Measurements from ENCODE around the gene STK40.

The STK40 gene

DNA sequence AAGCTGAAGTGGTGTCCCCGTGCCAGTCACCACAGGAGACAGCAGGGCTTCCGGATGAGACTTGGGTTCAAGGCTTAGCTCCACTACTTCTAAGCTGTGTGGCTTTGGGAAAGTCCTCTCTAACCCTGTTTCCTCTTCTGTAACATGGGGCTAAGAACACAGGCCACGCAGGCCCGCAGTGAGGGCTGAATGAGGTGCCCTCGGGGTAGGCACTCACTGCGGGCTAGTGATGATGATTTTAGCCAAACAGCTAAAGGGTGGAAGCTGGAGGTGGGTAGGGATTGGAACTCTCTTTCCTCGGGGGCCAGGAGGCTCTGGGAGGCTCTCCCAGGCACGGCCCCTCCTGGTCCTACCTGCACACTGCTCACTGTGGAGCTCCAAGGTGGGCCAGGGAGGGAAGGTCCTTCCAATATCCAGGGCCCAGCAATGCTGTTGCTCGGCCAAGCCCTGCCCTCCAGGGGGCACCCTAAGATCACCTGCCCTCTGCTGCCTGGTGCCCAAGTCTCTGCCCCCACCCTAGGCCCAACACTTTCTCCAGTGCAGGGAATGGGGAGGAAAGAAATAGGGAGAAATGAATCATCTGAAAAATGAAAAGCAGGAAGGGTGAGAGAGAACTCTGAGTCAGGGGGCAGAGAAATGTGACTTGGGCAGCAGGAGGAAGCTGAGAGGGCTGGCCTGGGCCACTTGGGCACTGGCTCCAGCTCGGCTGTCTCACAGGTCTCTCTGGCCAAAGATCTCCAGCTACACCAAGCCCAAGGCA, 43.1 kb downstream of the STK40 start:
- no peak overlapping the region for H2AFZ ChIP-seq (ENCODE audit: low read depth, low read length)
- no peaks in the 10 kb centered on the region for H3K27me3 ChIP-seq (ENCODE audit: insufficient read depth, low read length)
- H3K36me3 ChIP-seq (ENCODE audit: insufficient read depth, low read length), result peaks cover 35% of the 10 kb centered on the region
- H3K4me3 ChIP-seq (ENCODE audit: low read length), result no peak overlapping the region
- H3K9me3 ChIP-seq (ENCODE audit: low read length), result no peaks in the 10 kb centered on the region
- no peaks in the 10 kb centered on the region for H3K4me1 ChIP-seq (ENCODE audit: insufficient read depth, low read length)

GRCh38 chr1:36341626-36342320, 44.0 kb downstream of the STK40 start:
- H3K9me3 ChIP-seq (ENCODE audit: low read length), result no peaks in the 10 kb centered on the region
- H3K4me3 ChIP-seq (ENCODE audit: low read length), result no peak overlapping the region
- peaks cover 28% of the 10 kb centered on the region for H3K36me3 ChIP-seq (ENCODE audit: insufficient read depth, low read length)
- no peaks in the 10 kb centered on the region for H3K27me3 ChIP-seq (ENCODE audit: insufficient read depth, low read length)
- H2AFZ ChIP-seq (ENCODE audit: low read depth, low read length), result no peak overlapping the region
- peaks cover 4% of the 10 kb centered on the region for H3K4me1 ChIP-seq (ENCODE audit: insufficient read depth, low read length)

DNA sequence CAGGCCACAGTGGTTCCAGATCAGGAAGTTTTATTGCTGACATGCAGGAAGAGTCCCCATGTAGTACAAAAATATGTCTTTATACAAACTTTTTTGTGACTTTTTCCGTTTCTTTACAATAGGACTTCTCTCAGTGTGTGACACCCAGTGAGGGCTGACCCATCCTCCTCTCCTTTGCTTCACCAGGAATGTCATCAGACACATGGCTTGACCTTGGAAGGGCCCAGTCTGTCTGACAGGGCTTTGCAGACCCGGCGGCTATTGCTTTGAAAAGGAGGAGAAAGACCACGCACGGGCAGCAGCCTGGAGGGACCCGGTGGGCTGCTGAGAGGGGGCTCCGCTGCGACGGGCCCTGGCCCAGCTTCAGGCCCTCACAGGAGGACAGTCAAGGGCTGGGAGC, 46.1 kb downstream of the STK40 start:
- H2AFZ ChIP-seq (ENCODE audit: low read depth, low read length), result no peak overlapping the region
- no peaks in the 10 kb centered on the region for H3K9me3 ChIP-seq (ENCODE audit: low read length)
- peaks cover 13% of the 10 kb centered on the region for H3K36me3 ChIP-seq (ENCODE audit: insufficient read depth, low read length)
- peaks cover 6% of the 10 kb centered on the region for H3K4me1 ChIP-seq (ENCODE audit: insufficient read depth, low read length)
- H3K4me3 ChIP-seq (ENCODE audit: low read length), result no peak overlapping the region
- no peaks in the 10 kb centered on the region for H3K27me3 ChIP-seq (ENCODE audit: insufficient read depth, low read length)

DNA sequence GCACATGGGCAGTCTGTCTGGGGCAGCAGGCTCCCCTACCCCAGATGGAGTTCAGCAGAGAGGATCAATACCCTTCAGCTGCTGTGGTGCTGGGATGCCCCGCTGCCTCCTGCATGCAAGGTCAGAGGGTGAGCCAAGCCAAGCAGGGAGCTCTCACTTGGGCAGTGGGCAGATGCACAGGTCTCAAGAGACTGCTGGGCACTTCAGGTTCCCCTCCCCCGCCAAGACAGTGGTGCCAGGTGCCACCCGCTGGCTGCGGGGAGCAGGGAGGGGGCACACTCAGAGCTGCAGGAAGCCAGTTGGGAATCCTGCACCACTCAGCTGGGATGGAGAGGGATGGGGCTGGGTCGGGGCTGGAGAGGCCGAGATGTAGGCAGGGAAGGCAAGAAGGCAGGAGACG, 46.5 kb downstream of the STK40 start:
- Histone ChIP-seq H2AFZ (ENCODE audit: low read depth, low read length) (no peak overlapping the region), H3K36me3 (ENCODE audit: insufficient read depth, low read length) (peaks cover 10% of the 10 kb centered on the region), H3K27me3 (ENCODE audit: insufficient read depth, low read length) (no peaks in the 10 kb centered on the region), H3K4me3 (ENCODE audit: low read length) (no peak overlapping the region), H3K9me3 (ENCODE audit: low read length) (no peaks in the 10 kb centered on the region), H3K4me1 (ENCODE audit: insufficient read depth, low read length) (peaks cover 6% of the 10 kb centered on the region)

DNA sequence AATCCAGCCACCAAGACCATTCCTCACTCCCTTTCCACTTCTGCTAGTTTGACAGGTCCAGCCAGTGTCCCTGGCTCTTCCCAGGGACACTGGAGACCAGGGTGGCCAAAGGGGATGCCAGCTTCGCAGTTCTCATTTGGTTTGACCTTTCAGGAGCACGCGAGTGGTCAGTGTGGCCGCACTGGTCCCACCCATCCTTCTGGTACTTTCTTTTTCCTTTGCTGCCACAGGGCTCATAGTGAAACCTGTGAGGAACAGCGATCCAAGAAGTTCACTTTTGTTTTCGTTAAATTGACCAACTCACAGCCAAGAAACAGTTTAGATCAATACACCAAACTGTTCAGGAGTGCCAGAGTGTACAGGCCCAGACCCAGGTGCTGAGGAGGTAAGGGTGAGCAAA, 47.9 kb downstream of the STK40 start:
- H3K4me3 ChIP-seq (ENCODE audit: low read length), result no peak overlapping the region
- H3K36me3 ChIP-seq (ENCODE audit: insufficient read depth, low read length), result no peaks in the 10 kb centered on the region
- H2AFZ ChIP-seq (ENCODE audit: low read depth, low read length), result no peak overlapping the region
- peaks cover 6% of the 10 kb centered on the region for H3K4me1 ChIP-seq (ENCODE audit: insufficient read depth, low read length)
- H3K9me3 ChIP-seq (ENCODE audit: low read length), result no peaks in the 10 kb centered on the region
- no peaks in the 10 kb centered on the region for H3K27me3 ChIP-seq (ENCODE audit: insufficient read depth, low read length)

DNA sequence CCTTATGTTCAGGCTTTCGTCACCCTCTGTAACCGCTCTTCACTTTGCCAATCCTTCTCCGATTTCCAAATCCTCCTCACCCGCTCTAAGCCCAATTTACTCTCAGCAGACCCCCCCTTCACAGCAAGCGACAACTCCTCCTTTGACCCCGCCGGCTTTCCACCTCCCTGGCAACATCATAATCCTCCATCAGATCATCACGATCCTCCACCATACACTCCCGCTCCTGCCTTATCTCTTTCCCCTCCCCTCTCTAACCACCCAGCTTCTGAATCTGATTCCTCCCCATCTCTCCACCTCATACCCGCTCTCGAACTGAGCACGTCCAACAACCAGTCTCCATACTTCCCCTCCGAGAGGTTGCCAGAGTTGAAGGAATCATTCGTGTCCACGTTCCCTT, 54.8 kb downstream of the STK40 start:
- Histone ChIP-seq H2AFZ (ENCODE audit: low read depth, low read length) (no peak overlapping the region), H3K4me1 (ENCODE audit: insufficient read depth, low read length) (no peaks in the 10 kb centered on the region), H3K27me3 (ENCODE audit: insufficient read depth, low read length) (no peaks in the 10 kb centered on the region), H3K9me3 (ENCODE audit: low read length) (no peaks in the 10 kb centered on the region), H3K4me3 (ENCODE audit: low read length) (no peak overlapping the region), H3K36me3 (ENCODE audit: insufficient read depth, low read length) (no peaks in the 10 kb centered on the region)

DNA sequence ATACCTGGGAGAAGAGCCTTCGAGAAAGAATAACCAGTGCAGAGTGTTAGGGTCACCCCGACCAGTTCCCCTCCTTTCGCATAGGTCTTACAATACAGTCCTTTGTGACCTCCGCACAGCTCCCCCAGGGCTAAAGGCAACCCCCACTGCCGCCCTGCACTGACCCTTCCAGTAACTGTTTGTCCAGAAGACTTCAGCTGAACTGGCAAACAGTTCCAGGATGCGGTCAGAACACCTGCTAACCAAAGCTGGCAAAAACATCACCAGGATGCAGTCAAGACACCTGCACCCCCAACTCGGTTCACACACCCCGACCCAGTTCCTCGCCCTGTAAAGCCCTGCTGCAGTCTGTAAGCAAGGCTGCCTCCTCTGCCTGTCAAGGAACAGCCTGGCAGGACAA, 55.9 kb downstream of the STK40 start:
- Histone ChIP-seq H3K36me3 (ENCODE audit: insufficient read depth, low read length) (no peaks in the 10 kb centered on the region), H2AFZ (ENCODE audit: low read depth, low read length) (no peak overlapping the region), H3K27me3 (ENCODE audit: insufficient read depth, low read length) (no peaks in the 10 kb centered on the region), H3K4me1 (ENCODE audit: insufficient read depth, low read length) (no peaks in the 10 kb centered on the region), H3K9me3 (ENCODE audit: low read length) (no peaks in the 10 kb centered on the region), H3K4me3 (ENCODE audit: low read length) (no peak overlapping the region)

- Histone ChIP-seq H3K27me3 (ENCODE audit: insufficient read depth, low read length) (no peaks in the 10 kb centered on the region), H3K4me1 (ENCODE audit: insufficient read depth, low read length) (peaks cover 11% of the 10 kb centered on the region), H3K4me3 (ENCODE audit: low read length) (no peak overlapping the region), H2AFZ (ENCODE audit: low read depth, low read length) (no peak overlapping the region), H3K9me3 (ENCODE audit: low read length) (no peaks in the 10 kb centered on the region), H3K36me3 (ENCODE audit: insufficient read depth, low read length) (no peaks in the 10 kb centered on the region)
These were observed 57.0 kb downstream of the STK40 start for GRCh38 chr1:36328713-36329112.

- H3K4me1 ChIP-seq (ENCODE audit: insufficient read depth, low read length), result peaks cover 13% of the 10 kb centered on the region
- H3K36me3 ChIP-seq (ENCODE audit: insufficient read depth, low read length), result no peaks in the 10 kb centered on the region
- H3K4me3 ChIP-seq (ENCODE audit: low read length), result no peak overlapping the region
- H3K9me3 ChIP-seq (ENCODE audit: low read length), result no peaks in the 10 kb centered on the region
- H2AFZ ChIP-seq (ENCODE audit: low read depth, low read length), result no peak overlapping the region
- no peaks in the 10 kb centered on the region for H3K27me3 ChIP-seq (ENCODE audit: insufficient read depth, low read length)
These were observed 57.6 kb downstream of the STK40 start for GRCh38 chr1:36328088-36328480.

GRCh38 chr1:36327421-36328087, 58.2 kb downstream of the STK40 start:
- Histone ChIP-seq H3K36me3 (ENCODE audit: insufficient read depth, low read length) (no peaks in the 10 kb centered on the region), H2AFZ (ENCODE audit: low read depth, low read length) (no peak overlapping the region), H3K4me1 (ENCODE audit: insufficient read depth, low read length) (peaks cover 15% of the 10 kb centered on the region), H3K27me3 (ENCODE audit: insufficient read depth, low read length) (no peaks in the 10 kb centered on the region), H3K9me3 (ENCODE audit: low read length) (no peaks in the 10 kb centered on the region), H3K4me3 (ENCODE audit: low read length) (no peak overlapping the region)

DNA sequence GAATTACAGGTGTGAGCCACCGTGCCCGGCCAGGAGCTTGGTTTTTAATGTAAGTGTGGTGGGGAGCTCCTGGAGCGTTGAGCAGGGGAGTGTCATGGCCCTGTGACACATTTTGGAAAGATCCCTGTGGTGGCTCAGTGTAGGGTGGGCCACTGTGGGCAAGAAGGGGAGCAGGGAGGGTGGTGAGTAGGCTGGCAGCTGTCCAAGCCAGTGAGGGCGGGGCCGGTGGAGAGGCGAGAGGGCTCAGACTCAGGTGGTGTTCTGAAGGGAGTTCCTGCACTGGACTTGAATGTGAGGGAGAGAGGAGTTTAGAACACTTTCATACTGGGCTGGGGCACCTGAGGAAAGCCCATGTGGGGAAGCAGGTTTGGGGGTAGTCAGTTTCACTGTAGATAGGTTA, 59.2 kb downstream of the STK40 start:
- Histone ChIP-seq H2AFZ (ENCODE audit: low read depth, low read length) (no peak overlapping the region), H3K9me3 (ENCODE audit: low read length) (no peaks in the 10 kb centered on the region), H3K27me3 (ENCODE audit: insufficient read depth, low read length) (no peaks in the 10 kb centered on the region), H3K4me1 (ENCODE audit: insufficient read depth, low read length) (peaks cover 17% of the 10 kb centered on the region), H3K36me3 (ENCODE audit: insufficient read depth, low read length) (peaks cover 5% of the 10 kb centered on the region), H3K4me3 (ENCODE audit: low read length) (no peak overlapping the region)

DNA sequence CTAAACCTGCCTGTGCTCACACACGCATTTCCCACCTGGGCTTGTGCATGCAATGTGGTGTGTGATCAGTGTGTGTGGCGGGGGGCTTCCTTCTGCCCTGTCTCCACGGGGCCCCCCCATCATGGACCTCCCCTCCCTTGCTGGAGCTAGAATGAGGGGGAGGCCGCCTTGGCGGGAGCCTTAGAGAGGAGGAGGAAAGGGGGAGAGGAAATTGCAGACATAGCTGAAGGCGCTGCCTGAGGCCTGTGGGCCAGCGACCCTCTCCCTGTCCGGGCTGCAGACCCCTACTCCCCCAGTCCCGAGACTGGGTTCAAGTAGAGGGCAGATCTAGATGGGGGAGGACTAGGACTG, 61.4 kb downstream of the STK40 start:
- no peaks in the 10 kb centered on the region for H3K9me3 ChIP-seq (ENCODE audit: low read length)
- peaks cover 19% of the 10 kb centered on the region for H3K36me3 ChIP-seq (ENCODE audit: insufficient read depth, low read length)
- H3K27me3 ChIP-seq (ENCODE audit: insufficient read depth, low read length), result no peaks in the 10 kb centered on the region
- H3K4me1 ChIP-seq (ENCODE audit: insufficient read depth, low read length), result peaks cover 20% of the 10 kb centered on the region
- H2AFZ ChIP-seq (ENCODE audit: low read depth, low read length), result no peak overlapping the region
- H3K4me3 ChIP-seq (ENCODE audit: low read length), result peak overlapping the region; percentile 46

- H3K4me1 ChIP-seq (ENCODE audit: insufficient read depth, low read length), result peaks cover 20% of the 10 kb centered on the region
- H3K36me3 ChIP-seq (ENCODE audit: insufficient read depth, low read length), result peaks cover 24% of the 10 kb centered on the region
- H3K4me3 ChIP-seq (ENCODE audit: low read length), result peak within 1 kb of the TSS; percentile 46
- no peaks in the 10 kb centered on the region for H3K9me3 ChIP-seq (ENCODE audit: low read length)
- no peaks in the 10 kb centered on the region for H3K27me3 ChIP-seq (ENCODE audit: insufficient read depth, low read length)
- H2AFZ ChIP-seq (ENCODE audit: low read depth, low read length), result no peak within 1 kb of the TSS
These were observed 61.9 kb downstream of the STK40 start, which contains the start of gene EVA1B for GRCh38 chr1:36323636-36324352. TSS of gene EVA1B (minus strand) at chr1:36323645. CDS start at chr1:36323037, 608 bp downstream.
